ENCODE data around the gene TSPAN4.
A peak's percentile ranks its signal among the peaks of the same experiment; 100 is the strongest.

Gene TSPAN4

GRCh38 chr11:833114-833791 lies 9.4 kb upstream of the TSPAN4 start (continued):
- TF ChIP-seq PRDM10 (tag by site-specific recombination; IDR thresholded peaks at IDR 0.05) (peak; percentile 53), ZNF76 (tag by site-specific recombination; IDR thresholded peaks at IDR 0.05; ENCODE audit: borderline replicate concordance, low read depth) (no peak), ZIC2 (tag by site-specific recombination; IDR thresholded peaks at IDR 0.05) (peak; percentile 82), KLF1 (tag by site-specific recombination; IDR thresholded peaks at IDR 0.05) (peak; percentile 58; the same call in 1 of the 2 replicates), EGR2 (tag by site-specific recombination; IDR thresholded peaks at IDR 0.05; ENCODE audit: low read depth) (peak; percentile 24; the same call in 1 of the 2 replicates), ZNF335 (tag by site-specific recombination; conservative IDR thresholded peaks at IDR 0.05) (peak; percentile 43), GLIS1 (tag by site-specific recombination; IDR thresholded peaks at IDR 0.05) (peak; percentile 72), SP3 (tag by site-specific recombination; IDR thresholded peaks at IDR 0.05) (peak; percentile 19; the same call in 1 of the 2 replicates), ZSCAN30 (tag by site-specific recombination; IDR thresholded peaks at IDR 0.05) (0 out of 2 replicates have a peak, but pooled peaks have one; percentile 21), KLF10 (tag by site-specific recombination; IDR thresholded peaks at IDR 0.05) (peak; percentile 53; the same call in 1 of the 2 replicates), ZNF423 (tag by site-specific recombination; IDR thresholded peaks at IDR 0.05) (0 out of 2 replicates have a peak, but pooled peaks have one; percentile 11), ZNF837 (tag by site-specific recombination; IDR thresholded peaks at IDR 0.05) (no peak), SP2 (tag by site-specific recombination; IDR thresholded peaks at IDR 0.05) (peak; percentile 3; the same call in 1 of the 2 replicates), YY1 (tag by site-specific recombination; IDR thresholded peaks at IDR 0.05) (0 out of 2 replicates have a peak, but pooled peaks have one; percentile 26), ZNF629 (tag by site-specific recombination; IDR thresholded peaks at IDR 0.05) (peak; percentile 42), HIC1 (tag by site-specific recombination; IDR thresholded peaks at IDR 0.05) (peak; percentile 60; the same call in 1 of the 2 replicates), ZFHX2 (tag by site-specific recombination; conservative IDR thresholded peaks at IDR 0.05) (peak; percentile 64), ZNF302 (tag by site-specific recombination; IDR thresholded peaks at IDR 0.05; ENCODE audit: low read depth) (no peak), ZBTB8A (tag by site-specific recombination; IDR thresholded peaks at IDR 0.05) (peak; percentile 72), BCL11A (tag by site-specific recombination; IDR thresholded peaks at IDR 0.05; ENCODE audit: low read depth) (peak; percentile 23; the same call in 1 of the 2 replicates), AEBP2 (tag by site-specific recombination; IDR thresholded peaks at IDR 0.05; ENCODE audit: borderline replicate concordance) (no peak), ZBTB48 (tag by site-specific recombination; IDR thresholded peaks at IDR 0.05) (peak; percentile 56), ZNF202 (tag by site-specific recombination; IDR thresholded peaks at IDR 0.05; ENCODE audit: borderline replicate concordance) (no peak), ZBTB7A (tag by site-specific recombination; IDR thresholded peaks at IDR 0.05; ENCODE audit: low read depth) (peak; percentile 58; the same call in 1 of the 2 replicates), GLIS2 (tag by site-specific recombination; IDR thresholded peaks at IDR 0.05) (peak; percentile 81), ZNF626 (tag by site-specific recombination; IDR thresholded peaks at IDR 0.05) (no peak)

Measured in HEK293 (cell line).